Kidney epithelial cell (primary cell): ENCODE results near the gene PTPN6. TPM values are rescaled to one million over a fixed set of nuclear protein-coding genes. Genes with fewer than 3 reads are reported as not detected.

Source experiments
- DNase-seq: peaks from one replicate; pipeline ENCODE4 v3.0.0-alpha.2; 2010; ENCODE audit warnings: low read depth
- H3K27me3 ChIP-seq: 2 replicates; pipeline ENCODE4 v1.6.0; 2011; ENCODE audit warnings: low read length; ENCODE audit not compliant: control insufficient read depth, insufficient read depth
- H3K36me3 ChIP-seq: 2 replicates; pipeline ENCODE4 v1.5.1; 2011; ENCODE audit warnings: low read length; ENCODE audit not compliant: control insufficient read depth, insufficient read depth
- H3K4me3 ChIP-seq: 2 replicates; pipeline ENCODE4 v1.5.1; 2011; ENCODE audit warnings: low read depth, mild to moderate bottlenecking, control low read depth, low read length
- CTCF ChIP-seq: IDR thresholded peaks from 2 replicates; pipeline ENCODE4 v1.5.1; 2011; ENCODE audit warnings: mild to moderate bottlenecking, moderate library complexity, low read length, control low read depth, inconsistent platforms; ENCODE audit not compliant: insufficient read depth, poor library complexity, severe bottlenecking
- total RNA-seq: library from RNA; depleted of rRNA; stranded (reverse); fragments of >200 nt; gene quantifications from 2 replicates; pipeline ENCODE4 v1.2.3, GENCODE V29; 2015

Gene PTPN6
- total RNA-seq, 1 donor from 2014 or later = 31.3 TPM

GRCh38 chr12:6964605-6965025 lies 13.5 kb downstream of the PTPN6 start:
- Histone ChIP-seq H3K36me3 (peaks cover 4% of the 10 kb centered on the region), H3K4me3 (no peak overlapping the region), H3K27me3 (no peaks in the 10 kb centered on the region)
- no peak for TF ChIP-seq CTCF
- no peak for DNase-seq

GRCh38 chr12:6965026-6965661 lies 14.0 kb downstream of the PTPN6 start:
- TF ChIP-seq CTCF = peak; percentile 93
- no peak for DNase-seq
- no peak overlapping the region for H3K4me3 ChIP-seq
- H3K27me3 ChIP-seq = no peaks in the 10 kb centered on the region
- H3K36me3 ChIP-seq = peaks cover 4% of the 10 kb centered on the region

GRCh38 chr12:6965714-6966113 lies 14.6 kb downstream of the PTPN6 start:
- Histone ChIP-seq H3K4me3 (no peak overlapping the region), H3K36me3 (peaks cover 4% of the 10 kb centered on the region), H3K27me3 (no peaks in the 10 kb centered on the region)
- DNase-seq = no peak
- no peak for TF ChIP-seq CTCF

- TF ChIP-seq CTCF = no peak
- Histone ChIP-seq H3K36me3 (peaks cover 4% of the 10 kb centered on the region), H3K27me3 (no peaks in the 10 kb centered on the region), H3K4me3 (no peak overlapping the region)
- no peak for DNase-seq
Measured at GRCh38 chr12:6966351-6966750, 15.2 kb downstream of the PTPN6 start.

GRCh38 chr12:6967651-6968100 lies 16.5 kb downstream of the PTPN6 start:
- Histone ChIP-seq H3K4me3 (no peak overlapping the region), H3K36me3 (peaks cover 4% of the 10 kb centered on the region), H3K27me3 (no peaks in the 10 kb centered on the region)
- DNase-seq = no peak
- no peak for TF ChIP-seq CTCF

- Histone ChIP-seq H3K27me3 (no peaks in the 10 kb centered on the region), H3K4me3 (no peak overlapping the region), H3K36me3 (peaks cover 4% of the 10 kb centered on the region)
- TF ChIP-seq CTCF = no peak
- no peak for DNase-seq
Measured at GRCh38 chr12:6968426-6968825, 17.3 kb downstream of the PTPN6 start.
